ENCODE results near the gene CCDC15. TPM values are rescaled to one million over a fixed set of nuclear protein-coding genes. Genes with fewer than 3 reads are reported as not detected.

Gene CCDC15
- total RNA-seq, 1 donor from 2014 or later: 3.1 TPM

- DNase-seq (ENCODE audit: low spot score in 2 of 2, unreplicated experiment in 2 of 2): no peak
- no peak for TF ChIP-seq CTCF (IDR thresholded peaks at IDR 0.05; ENCODE audit: unreplicated experiment)
- Mint-ChIP-seq H3K27ac (no peak overlapping the region), H3K27me3 (ENCODE audit: low read depth) (peaks cover 10% of the 10 kb centered on the region), H3K4me3 (no peak overlapping the region), H3K4me1 (no peaks in the 10 kb centered on the region), H3K9me3 (no peaks in the 10 kb centered on the region), H3K36me3 (no peaks in the 10 kb centered on the region)
Measured at GRCh38 chr11:125081098-125081798, 127.2 kb downstream of the CCDC15 start.

GRCh38 chr11:125082040-125082439 is 128.0 kb downstream of the CCDC15 start:
- no peak for DNase-seq (ENCODE audit: low spot score in 2 of 2, unreplicated experiment in 2 of 2)
- Mint-ChIP-seq H3K4me3 (no peak overlapping the region), H3K36me3 (no peaks in the 10 kb centered on the region), H3K9me3 (no peaks in the 10 kb centered on the region), H3K27me3 (ENCODE audit: low read depth) (peaks cover 10% of the 10 kb centered on the region), H3K27ac (no peak overlapping the region), H3K4me1 (no peaks in the 10 kb centered on the region)
- TF ChIP-seq CTCF (IDR thresholded peaks at IDR 0.05; ENCODE audit: unreplicated experiment): no peak

- Mint-ChIP-seq H3K9me3 (no peaks in the 10 kb centered on the region), H3K27ac (no peak overlapping the region), H3K4me3 (no peak overlapping the region), H3K27me3 (ENCODE audit: low read depth) (peaks cover 10% of the 10 kb centered on the region), H3K4me1 (no peaks in the 10 kb centered on the region), H3K36me3 (no peaks in the 10 kb centered on the region)
- no peak for DNase-seq (ENCODE audit: low spot score in 2 of 2, unreplicated experiment in 2 of 2)
- TF ChIP-seq CTCF (IDR thresholded peaks at IDR 0.05; ENCODE audit: unreplicated experiment): no peak
Measured at GRCh38 chr11:125082611-125083311, 128.8 kb downstream of the CCDC15 start.

GRCh38 chr11:125083312-125084056 is 129.5 kb downstream of the CCDC15 start:
- no peak for TF ChIP-seq CTCF (IDR thresholded peaks at IDR 0.05; ENCODE audit: unreplicated experiment)
- Mint-ChIP-seq H3K4me3 (no peak overlapping the region), H3K4me1 (no peaks in the 10 kb centered on the region), H3K27me3 (ENCODE audit: low read depth) (peaks cover 8% of the 10 kb centered on the region), H3K36me3 (no peaks in the 10 kb centered on the region), H3K9me3 (no peaks in the 10 kb centered on the region), H3K27ac (no peak overlapping the region)
- no peak for DNase-seq (ENCODE audit: low spot score in 2 of 2, unreplicated experiment in 2 of 2)

GRCh38 chr11:125084057-125084416 is 130.0 kb downstream of the CCDC15 start:
- no peak overlapping the region for H3K27ac Mint-ChIP-seq
- no peaks in the 10 kb centered on the region for H3K9me3 Mint-ChIP-seq
- H3K4me3 Mint-ChIP-seq: no peak overlapping the region
- no peak for DNase-seq (ENCODE audit: low spot score in 2 of 2, unreplicated experiment in 2 of 2)
- H3K4me1 Mint-ChIP-seq: no peaks in the 10 kb centered on the region
- no peak for TF ChIP-seq CTCF (IDR thresholded peaks at IDR 0.05; ENCODE audit: unreplicated experiment)
- H3K36me3 Mint-ChIP-seq: no peaks in the 10 kb centered on the region
- peaks cover 8% of the 10 kb centered on the region for H3K27me3 Mint-ChIP-seq (ENCODE audit: low read depth)

All from mesothelial cell of epicardium (in vitro differentiated cells).